Activated CD4-positive, alpha-beta T cell treated with anti-CD3 and anti-CD28 coated beads, Interleukin-2, Interleukin-6, amounts not matched to agents 100 ng/mL and 50 ng/mL, durations not matched to agents 16 hours and 8 hours (primary cell): ENCODE measurements around the gene HUNK.
"Not testable (repeated sequence)": the region's sequence is repeated elsewhere in the genome, so short reads cannot be mapped to it uniquely, and the experiment has no call there.

Experiments
- DNase-seq: peaks from one replicate; pipeline ENCODE4 v3.0.0-alpha.2; 2020

Gene HUNK

GRCh38 chr21:31924548-31924947, 51.7 kb downstream of the HUNK start:
- DNase-seq: no peak

- DNase-seq: no peak
Observed at GRCh38 chr21:31926498-31926897, 53.7 kb downstream of the HUNK start.

- no peak for DNase-seq
Observed at GRCh38 chr21:31927689-31928353, 55.0 kb downstream of the HUNK start.

GRCh38 chr21:31928656-31929055, 55.8 kb downstream of the HUNK start:
- DNase-seq: no peak

GRCh38 chr21:31929548-31929947, 56.7 kb downstream of the HUNK start:
- DNase-seq: no peak

GRCh38 chr21:31930001-31930400, 57.2 kb downstream of the HUNK start:
- DNase-seq: no peak

- no peak for DNase-seq
Observed at GRCh38 chr21:31931644-31932469, 59.0 kb downstream of the HUNK start.

- DNase-seq: no peak
Observed at GRCh38 chr21:31932470-31932764, 59.6 kb downstream of the HUNK start.

- no peak for DNase-seq
Observed at GRCh38 chr21:31937303-31937702, 64.5 kb downstream of the HUNK start.

- DNase-seq: no peak
Observed at GRCh38 chr21:31938330-31939301, 65.8 kb downstream of the HUNK start.

- DNase-seq: no peak
Observed at GRCh38 chr21:31941694-31942093, 68.9 kb downstream of the HUNK start.

GRCh38 chr21:31943561-31943960, 70.7 kb downstream of the HUNK start:
- DNase-seq: no peak

- DNase-seq: no peak
Observed at GRCh38 chr21:31945141-31945540, 72.3 kb downstream of the HUNK start.

- no peak for DNase-seq
Observed at GRCh38 chr21:31945546-31945945, 72.7 kb downstream of the HUNK start.

- no peak for DNase-seq
Observed at GRCh38 chr21:31946231-31946630, 73.4 kb downstream of the HUNK start.

GRCh38 chr21:31946876-31947550, 74.2 kb downstream of the HUNK start:
- DNase-seq: not testable (repeated sequence)

GRCh38 chr21:31948676-31949075, 75.9 kb downstream of the HUNK start:
- no peak for DNase-seq

- no peak for DNase-seq
Observed at GRCh38 chr21:31952828-31953227, 80.0 kb downstream of the HUNK start.

GRCh38 chr21:31957631-31958030, 84.8 kb downstream of the HUNK start:
- DNase-seq: no peak

GRCh38 chr21:31959881-31960280, 87.1 kb downstream of the HUNK start:
- no peak for DNase-seq

GRCh38 chr21:31961027-31961426, 88.2 kb downstream of the HUNK start:
- no peak for DNase-seq

GRCh38 chr21:31961704-31962103, 88.9 kb downstream of the HUNK start:
- DNase-seq: no peak

- DNase-seq: no peak
Observed at GRCh38 chr21:31964692-31965091, 91.9 kb downstream of the HUNK start.
